Measurements from ENCODE around the gene LAMA2.

Gene LAMA2

DNA sequence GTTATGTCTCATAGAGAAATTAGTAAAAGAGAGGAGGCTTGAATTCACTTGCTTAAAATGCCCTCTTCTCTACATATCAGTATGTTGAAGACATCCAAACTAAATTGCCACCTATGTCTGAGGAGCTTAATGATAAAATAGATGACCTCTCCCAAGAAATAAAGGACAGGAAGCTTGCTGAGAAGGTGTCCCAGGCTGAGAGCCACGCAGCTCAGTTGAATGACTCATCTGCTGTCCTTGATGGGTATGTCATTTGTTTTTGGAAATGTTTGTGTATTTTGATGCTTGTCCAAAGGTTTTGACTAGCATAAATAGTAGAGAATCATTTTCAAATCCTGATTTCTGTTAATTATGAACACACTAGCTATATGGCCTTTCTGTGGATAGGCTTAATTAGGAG is 519.3 kb downstream of the LAMA2 start:
- H4K20me1 ChIP-seq (ENCODE audit: insufficient read depth, low read length): no peaks in the 10 kb centered on the region
- no peaks in the 10 kb centered on the region for H3F3A ChIP-seq (ENCODE audit: insufficient read depth, low read length)
- H3K27ac ChIP-seq (ENCODE audit: low read depth, low read length, poor library complexity, severe bottlenecking): no peak overlapping the region
- TF ChIP-seq EZH2 (IDR thresholded peaks at IDR 0.05; ENCODE audit: borderline replicate concordance, low read length): no peak
- TF ChIP-seq, protein P1, sequence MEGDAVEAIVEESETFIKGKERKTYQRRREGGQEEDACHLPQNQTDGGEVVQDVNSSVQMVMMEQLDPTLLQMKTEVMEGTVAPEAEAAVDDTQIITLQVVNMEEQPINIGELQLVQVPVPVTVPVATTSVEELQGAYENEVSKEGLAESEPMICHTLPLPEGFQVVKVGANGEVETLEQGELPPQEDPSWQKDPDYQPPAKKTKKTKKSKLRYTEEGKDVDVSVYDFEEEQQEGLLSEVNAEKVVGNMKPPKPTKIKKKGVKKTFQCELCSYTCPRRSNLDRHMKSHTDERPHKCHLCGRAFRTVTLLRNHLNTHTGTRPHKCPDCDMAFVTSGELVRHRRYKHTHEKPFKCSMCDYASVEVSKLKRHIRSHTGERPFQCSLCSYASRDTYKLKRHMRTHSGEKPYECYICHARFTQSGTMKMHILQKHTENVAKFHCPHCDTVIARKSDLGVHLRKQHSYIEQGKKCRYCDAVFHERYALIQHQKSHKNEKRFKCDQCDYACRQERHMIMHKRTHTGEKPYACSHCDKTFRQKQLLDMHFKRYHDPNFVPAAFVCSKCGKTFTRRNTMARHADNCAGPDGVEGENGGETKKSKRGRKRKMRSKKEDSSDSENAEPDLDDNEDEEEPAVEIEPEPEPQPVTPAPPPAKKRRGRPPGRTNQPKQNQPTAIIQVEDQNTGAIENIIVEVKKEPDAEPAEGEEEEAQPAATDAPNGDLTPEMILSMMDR (IDR thresholded peaks at IDR 0.05; ENCODE audit: low read length): no peak
- no peak overlapping the region for H3K9ac ChIP-seq (ENCODE audit: low read length)
- no peaks in the 10 kb centered on the region for H3K4me1 ChIP-seq (ENCODE audit: insufficient read depth, low read length, severe bottlenecking)
- H3K79me2 ChIP-seq (ENCODE audit: insufficient read depth, low read length): no peaks in the 10 kb centered on the region
- no peak overlapping the region for H2AFZ ChIP-seq (ENCODE audit: low read length)
- H3K27me3 ChIP-seq (ENCODE audit: insufficient read depth, low read length): no peaks in the 10 kb centered on the region
- no peaks in the 10 kb centered on the region for H3K9me2 ChIP-seq (ENCODE audit: low read depth, low read length)
- H3K9me3 ChIP-seq (ENCODE audit: low read length): no peaks in the 10 kb centered on the region
- no peaks in the 10 kb centered on the region for H3K36me3 ChIP-seq (ENCODE audit: insufficient read depth, low read length)
- H3K4me2 ChIP-seq (ENCODE audit: low read length): no peak overlapping the region
- no peak overlapping the region for H3K4me3 ChIP-seq (ENCODE audit: low read depth, low read length, poor library complexity, severe bottlenecking)

DNA sequence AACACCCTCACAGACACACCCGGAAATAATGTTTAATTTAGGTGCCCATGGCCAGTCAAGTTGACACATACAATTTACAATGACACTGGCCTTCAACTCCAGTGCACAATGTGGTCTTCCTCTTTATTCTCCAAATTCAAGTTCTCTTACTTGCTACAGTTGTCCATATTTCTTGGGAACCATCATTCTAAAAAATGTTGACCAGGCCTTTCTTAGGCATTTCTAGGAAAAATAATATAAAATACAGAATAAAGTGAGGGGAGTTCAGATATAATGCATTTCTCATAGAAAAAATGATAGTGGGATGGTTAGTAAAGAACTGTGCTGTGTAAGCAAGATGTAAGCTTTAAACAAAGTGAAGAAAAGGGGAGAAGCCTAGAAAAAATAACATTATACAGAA is 528.2 kb downstream of the LAMA2 start:
- Histone ChIP-seq H3K27me3 (ENCODE audit: insufficient read depth, low read length) (no peaks in the 10 kb centered on the region), H3K4me3 (ENCODE audit: low read depth, low read length, poor library complexity, severe bottlenecking) (no peak overlapping the region), H4K20me1 (ENCODE audit: insufficient read depth, low read length) (no peaks in the 10 kb centered on the region), H3K9me3 (ENCODE audit: low read length) (no peaks in the 10 kb centered on the region), H3K9me2 (ENCODE audit: low read depth, low read length) (no peaks in the 10 kb centered on the region), H3K79me2 (ENCODE audit: insufficient read depth, low read length) (no peaks in the 10 kb centered on the region), H3K27ac (ENCODE audit: low read depth, low read length, poor library complexity, severe bottlenecking) (no peak overlapping the region), H3F3A (ENCODE audit: insufficient read depth, low read length) (no peaks in the 10 kb centered on the region), H3K36me3 (ENCODE audit: insufficient read depth, low read length) (no peaks in the 10 kb centered on the region), H3K9ac (ENCODE audit: low read length) (no peak overlapping the region), H2AFZ (ENCODE audit: low read length) (no peak overlapping the region), H3K4me1 (ENCODE audit: insufficient read depth, low read length, severe bottlenecking) (no peaks in the 10 kb centered on the region), H3K4me2 (ENCODE audit: low read length) (no peak overlapping the region)
- no peak for TF ChIP-seq EZH2 (IDR thresholded peaks at IDR 0.05; ENCODE audit: borderline replicate concordance, low read length)
- TF ChIP-seq, protein P1 (IDR thresholded peaks at IDR 0.05; ENCODE audit: low read length): no peak

DNA sequence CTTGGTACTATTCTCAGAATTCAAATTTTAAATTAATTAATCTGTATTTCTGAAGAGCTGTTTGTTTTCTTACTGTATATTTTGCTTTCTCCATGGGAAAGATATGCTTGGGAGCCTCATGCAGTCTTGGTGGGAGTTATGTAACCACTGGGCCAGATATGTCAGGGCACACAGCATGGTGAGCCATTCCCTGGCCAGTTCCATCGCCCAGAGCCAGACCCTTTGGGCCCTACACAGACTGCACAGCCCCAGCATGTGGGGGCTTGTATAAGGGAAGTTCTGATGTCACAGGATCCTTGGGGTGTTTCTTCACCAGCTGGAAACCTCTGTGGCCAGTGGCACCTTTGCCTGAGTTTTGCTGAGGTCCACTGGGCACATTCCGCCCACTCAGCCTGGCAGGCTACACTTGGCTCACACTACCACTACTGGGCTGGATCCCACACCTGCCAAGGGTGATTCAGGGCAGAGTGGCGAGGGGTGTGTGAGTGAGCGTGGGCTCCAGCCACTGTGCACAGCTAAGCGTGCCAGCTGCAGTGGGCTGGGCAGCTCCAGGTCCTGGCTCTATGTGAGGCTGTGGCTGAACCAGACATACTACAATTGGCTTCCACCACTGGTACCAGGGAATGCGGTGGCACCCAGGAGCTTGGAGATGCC is 533.5 kb downstream of the LAMA2 start:
- H4K20me1 ChIP-seq (ENCODE audit: insufficient read depth, low read length): no peaks in the 10 kb centered on the region
- TF ChIP-seq, protein P1 (IDR thresholded peaks at IDR 0.05; ENCODE audit: low read length): no peak
- TF ChIP-seq EZH2 (IDR thresholded peaks at IDR 0.05; ENCODE audit: borderline replicate concordance, low read length): no peak

More for the DNA sequence above, 533.5 kb downstream of the LAMA2 start:
- Histone ChIP-seq H3K9me3 (ENCODE audit: low read length) (no peaks in the 10 kb centered on the region), H3K27me3 (ENCODE audit: insufficient read depth, low read length) (no peaks in the 10 kb centered on the region), H3K9ac (ENCODE audit: low read length) (no peak overlapping the region), H2AFZ (ENCODE audit: low read length) (no peak overlapping the region), H3K36me3 (ENCODE audit: insufficient read depth, low read length) (no peaks in the 10 kb centered on the region), H3F3A (ENCODE audit: insufficient read depth, low read length) (no peaks in the 10 kb centered on the region), H3K4me1 (ENCODE audit: insufficient read depth, low read length, severe bottlenecking) (no peaks in the 10 kb centered on the region), H3K79me2 (ENCODE audit: insufficient read depth, low read length) (no peaks in the 10 kb centered on the region), H3K4me2 (ENCODE audit: low read length) (no peak overlapping the region), H3K9me2 (ENCODE audit: low read depth, low read length) (no peaks in the 10 kb centered on the region), H3K27ac (ENCODE audit: low read depth, low read length, poor library complexity, severe bottlenecking) (no peak overlapping the region), H3K4me3 (ENCODE audit: low read depth, low read length, poor library complexity, severe bottlenecking) (no peak overlapping the region)
